GM12865 (cell line): ENCODE data around the gene VAPA.

ENCODE experiments used
- DNase-seq: peaks from one replicate; pipeline ENCODE4 v3.0.0; 2010; ENCODE audit warnings: low read depth
- H3K4me3 ChIP-seq: 2 replicates; pipeline ENCODE4 v1.5.1; 2011; ENCODE audit warnings: mild to moderate bottlenecking, low read depth, low read length, control low read depth
- TF ChIP-seq, protein P1 (sequence below): IDR thresholded peaks from 2 replicates; pipeline ENCODE4 v1.5.1; 2011; ENCODE audit warnings: low read length, control low read depth, low read depth, inconsistent platforms; ENCODE audit not compliant: insufficient read depth; ENCODE audit errors: missing control alignments

The VAPA gene

DNA sequence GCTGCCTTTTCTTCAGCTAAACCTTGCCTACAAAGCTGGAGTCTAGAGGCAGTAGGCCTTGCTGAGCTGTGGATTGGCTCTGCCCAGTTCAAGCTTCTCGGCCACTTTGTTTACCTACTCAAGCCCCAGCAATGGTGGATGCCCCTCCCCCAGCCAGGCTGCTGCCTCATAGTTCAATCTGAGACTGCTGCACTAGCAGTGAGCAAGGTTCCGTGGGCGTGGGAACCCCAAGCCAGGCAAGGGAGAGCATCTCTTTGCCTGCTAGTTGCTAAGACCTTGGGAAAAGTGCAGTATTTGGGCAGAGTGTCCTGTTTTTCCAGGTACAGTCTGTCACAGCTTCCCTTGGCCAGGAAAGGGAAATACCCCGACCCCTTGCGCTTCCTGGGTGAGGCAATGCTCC is 68.9 kb downstream of the VAPA start:
- no peak overlapping the region for H3K4me3 ChIP-seq
- DNase-seq: no peak
- TF ChIP-seq, protein P1, sequence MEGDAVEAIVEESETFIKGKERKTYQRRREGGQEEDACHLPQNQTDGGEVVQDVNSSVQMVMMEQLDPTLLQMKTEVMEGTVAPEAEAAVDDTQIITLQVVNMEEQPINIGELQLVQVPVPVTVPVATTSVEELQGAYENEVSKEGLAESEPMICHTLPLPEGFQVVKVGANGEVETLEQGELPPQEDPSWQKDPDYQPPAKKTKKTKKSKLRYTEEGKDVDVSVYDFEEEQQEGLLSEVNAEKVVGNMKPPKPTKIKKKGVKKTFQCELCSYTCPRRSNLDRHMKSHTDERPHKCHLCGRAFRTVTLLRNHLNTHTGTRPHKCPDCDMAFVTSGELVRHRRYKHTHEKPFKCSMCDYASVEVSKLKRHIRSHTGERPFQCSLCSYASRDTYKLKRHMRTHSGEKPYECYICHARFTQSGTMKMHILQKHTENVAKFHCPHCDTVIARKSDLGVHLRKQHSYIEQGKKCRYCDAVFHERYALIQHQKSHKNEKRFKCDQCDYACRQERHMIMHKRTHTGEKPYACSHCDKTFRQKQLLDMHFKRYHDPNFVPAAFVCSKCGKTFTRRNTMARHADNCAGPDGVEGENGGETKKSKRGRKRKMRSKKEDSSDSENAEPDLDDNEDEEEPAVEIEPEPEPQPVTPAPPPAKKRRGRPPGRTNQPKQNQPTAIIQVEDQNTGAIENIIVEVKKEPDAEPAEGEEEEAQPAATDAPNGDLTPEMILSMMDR: no peak

DNA sequence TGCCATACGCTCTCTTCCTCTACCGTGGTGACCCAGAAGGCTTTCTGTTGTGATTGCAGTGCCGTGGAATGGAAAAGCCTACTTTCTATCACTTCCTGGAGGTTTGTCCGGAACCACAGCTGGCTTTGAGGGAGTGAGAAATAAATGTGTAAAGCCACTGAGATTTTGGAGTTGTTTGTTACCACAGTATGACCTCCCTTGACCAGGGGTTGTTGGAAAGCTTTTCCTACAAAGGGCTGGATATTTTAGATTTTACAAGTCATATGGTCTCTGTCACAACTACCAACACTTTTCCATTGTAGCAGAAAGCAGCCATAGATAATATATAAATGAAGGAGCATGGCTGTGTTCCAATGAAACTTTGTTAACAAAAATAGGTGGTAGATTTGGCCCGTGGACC is 70.3 kb downstream of the VAPA start:
- TF ChIP-seq, protein P1: no peak
- DNase-seq: no peak
- H3K4me3 ChIP-seq: no peak overlapping the region

DNA sequence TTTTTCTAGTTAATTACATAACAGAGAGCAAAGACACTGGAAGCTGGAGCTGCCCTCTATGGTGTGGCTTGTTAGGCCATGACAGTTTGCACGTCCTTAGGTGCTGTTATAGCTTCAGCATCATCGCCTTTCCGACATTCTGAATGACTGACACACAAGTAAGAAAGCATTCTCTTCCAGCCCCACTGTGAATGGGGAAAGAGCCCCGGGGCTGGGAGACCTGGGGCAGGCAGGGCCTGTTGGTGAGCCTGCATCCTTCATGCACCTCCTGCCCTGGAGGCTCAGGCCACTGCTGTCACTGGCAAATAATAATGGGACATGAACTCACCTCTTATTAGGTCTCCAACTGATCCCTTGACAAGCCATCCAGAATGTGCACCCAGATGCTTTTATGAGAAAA is 71.8 kb downstream of the VAPA start:
- no peak for DNase-seq
- no peak overlapping the region for H3K4me3 ChIP-seq
- TF ChIP-seq, protein P1: no peak

DNA sequence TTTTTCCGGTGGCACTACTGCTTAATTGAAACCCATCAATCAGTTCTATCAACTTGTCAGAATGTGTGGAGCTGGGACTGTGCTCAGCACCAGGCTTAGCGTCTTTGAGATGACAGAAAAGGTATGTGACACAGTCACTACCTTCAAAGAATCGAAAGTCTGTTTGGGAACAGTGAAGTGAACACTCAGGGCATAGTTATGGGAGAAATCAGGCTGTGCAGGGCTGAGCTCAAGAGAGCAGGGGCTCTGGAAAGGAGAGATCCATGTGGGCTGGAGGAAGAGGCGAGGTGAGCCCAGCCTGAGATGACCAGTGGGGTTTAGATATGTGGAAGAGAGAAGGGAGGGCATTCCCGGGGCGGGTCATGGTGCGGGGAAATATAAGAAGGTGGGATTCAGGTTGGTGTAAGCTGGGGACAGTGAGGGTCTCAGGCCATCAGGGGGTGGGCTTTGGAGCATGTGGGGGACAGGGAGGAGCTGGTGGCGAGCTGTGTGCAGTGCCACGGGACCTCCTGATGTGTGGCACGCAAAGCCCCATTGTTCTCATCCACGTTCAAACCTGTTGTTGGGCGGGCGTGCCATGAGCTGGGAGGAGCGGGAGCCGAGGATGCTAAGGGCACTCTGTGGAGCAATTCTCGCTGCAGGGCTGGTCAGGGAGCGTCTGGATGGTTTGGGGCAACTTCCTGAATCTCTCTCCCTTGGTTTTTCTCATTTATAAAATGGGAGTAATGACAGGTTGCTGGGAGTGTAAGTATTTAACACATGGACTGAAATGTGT is 72.5 kb downstream of the VAPA start:
- TF ChIP-seq, protein P1: no peak
- DNase-seq: no peak
- H3K4me3 ChIP-seq: no peak overlapping the region

DNA sequence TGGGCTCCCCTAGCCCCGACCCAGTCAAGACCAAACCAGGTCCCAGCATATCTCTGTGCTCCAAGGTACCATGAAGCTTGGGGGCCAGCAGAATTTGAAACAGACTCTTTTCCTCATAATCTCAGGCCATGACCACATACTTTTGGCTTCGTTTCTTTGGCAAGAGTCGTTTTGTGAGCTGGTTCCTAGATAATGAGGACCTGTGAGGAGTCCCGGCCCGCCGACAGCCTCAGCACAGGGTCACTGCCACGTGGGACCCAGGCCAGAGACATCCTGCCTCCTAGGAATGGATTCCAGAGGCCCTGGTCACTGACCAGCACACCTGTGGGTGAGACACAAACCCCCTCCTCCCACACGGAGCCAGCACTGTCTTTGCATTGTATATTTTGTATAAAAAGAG is 73.5 kb downstream of the VAPA start:
- H3K4me3 ChIP-seq: no peak overlapping the region
- no peak for DNase-seq
- TF ChIP-seq, protein P1: no peak

DNA sequence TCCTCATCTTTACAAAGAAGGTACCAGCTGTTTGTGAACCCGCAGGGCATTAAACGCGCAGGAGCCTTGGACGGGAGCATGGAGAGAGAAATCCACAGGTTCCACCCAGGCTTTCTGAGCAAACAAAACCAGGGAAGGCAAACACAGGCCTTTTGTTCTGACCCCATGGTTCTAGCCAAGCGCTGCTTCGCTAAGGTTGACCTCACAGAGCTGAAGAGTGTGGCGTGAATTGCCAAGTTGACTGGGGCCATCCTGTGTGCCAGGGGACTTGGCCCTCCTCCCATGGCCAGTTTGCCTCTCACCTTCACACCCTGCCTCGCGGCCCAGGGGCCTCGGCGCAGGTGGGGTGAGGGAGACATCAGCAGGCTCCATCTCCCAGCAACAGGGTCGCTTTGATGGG is 74.1 kb downstream of the VAPA start:
- DNase-seq: no peak
- TF ChIP-seq, protein P1: no peak
- no peak overlapping the region for H3K4me3 ChIP-seq

DNA sequence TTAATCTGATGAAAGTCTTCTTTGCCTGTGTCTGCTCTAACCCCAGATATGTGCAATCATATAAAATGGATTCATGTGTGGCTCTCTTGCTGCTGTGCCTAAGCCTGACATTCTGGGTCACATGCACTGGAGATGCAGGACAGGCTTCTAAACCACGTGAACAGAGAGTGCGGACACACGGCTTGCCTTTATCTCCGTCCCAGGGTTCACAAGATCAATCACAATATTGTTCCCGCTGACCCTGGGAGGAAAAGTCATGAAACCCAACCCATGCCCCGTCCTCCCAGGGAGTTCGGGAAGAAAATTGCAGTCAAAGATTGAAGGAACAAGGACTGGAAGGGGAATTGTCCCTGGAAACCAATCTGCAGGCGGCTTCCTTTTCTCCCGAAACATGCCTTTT is 74.8 kb downstream of the VAPA start:
- H3K4me3 ChIP-seq: no peak overlapping the region
- DNase-seq: no peak
- TF ChIP-seq, protein P1: no peak
